Gastrocnemius medialis (tissue), 4 donors: Measurements from ENCODE around the gene FAM227B. TPM values are rescaled to one million over a fixed set of nuclear protein-coding genes. Genes with fewer than 3 reads are reported as not detected.
"Not testable (repeated sequence)": the region's sequence is repeated elsewhere in the genome, so short reads cannot be mapped to it uniquely, and the experiment has no call there.

ENCODE experiments used
- ATAC-seq, 2 donors: fragments of 150-250 bp; one replicate each; pipeline ENCODE4 v1.9.1; 2016
- DNase-seq, 2 donors: peaks; one replicate each; pipeline ENCODE4 v3.0.0-alpha.2; 2019
- H3K27ac ChIP-seq, 4 donors: fragments of 200-600 bp; sonication (generic); 1 replicate in 1 of 4; 2 replicates in 3 of 4; pipeline ENCODE4 v1.5.1; 2016 to 2018; ENCODE audit warnings: mild to moderate bottlenecking in 2 of 4, moderate library complexity in 1 of 4
- H3K27me3 ChIP-seq, 3 donors: fragments of 200-600 bp; sonication (generic) in 2 of 3; 1 replicate in 1 of 3; 2 replicates in 2 of 3; pipeline versions ENCODE4 v1.5.1 to v1.6.0; 2016 to 2019; ENCODE audit warnings: mild to moderate bottlenecking in 1 of 3, moderate library complexity in 1 of 3
- H3K36me3 ChIP-seq, 2 donors: fragments of 200-600 bp; sonication (generic) in 1 of 2; one replicate each; pipeline ENCODE4 v1.5.1; 2017 to 2018
- H3K4me1 ChIP-seq, 2 donors: fragments of 200-600 bp; sonication (generic) in 1 of 2; one replicate each; pipeline ENCODE4 v1.5.1; 2016 to 2017; ENCODE audit warnings: mild to moderate bottlenecking in 2 of 2
- H3K4me3 ChIP-seq, 4 donors: fragments of 200-600 bp; sonication (generic) in 3 of 4; 1 replicate in 1 of 4; 2 replicates in 3 of 4; pipeline ENCODE4 v1.5.1; 2016 to 2019; ENCODE audit warnings: mild to moderate bottlenecking in 2 of 4
- H3K9me3 ChIP-seq, 3 donors: fragments of 200-600 bp; sonication (generic) in 2 of 3; 1 replicate in 1 of 3; 2 replicates in 2 of 3; pipeline ENCODE4 v1.5.1; 2016 to 2019
- POLR2A ChIP-seq, 2 donors: fragments of 450-650 bp; IDR thresholded peaks; one replicate each; pipeline ENCODE4 v1.6.1; 2017; ENCODE audit warnings: antibody characterized with exemption in 2 of 2, mild to moderate bottlenecking in 2 of 2, moderate library complexity in 2 of 2
- in situ Hi-C, 4 donors: fragments of 200-750 bp; cut with MboI; loops; one replicate each; pipeline versions ENCODE4 v1.15.0 to v1.8.0; 2017; ENCODE audit warnings: low sequenced_read_pairs in 4 of 4
- intact Hi-C: fragments of 100-400 bp; cut with DNase I; formaldehyde crosslinking; loops from one replicate; pipeline ENCODE4 v1.15.1; 2023; ENCODE audit warnings: low total_unique reads
- total RNA-seq, 4 donors: library from RNA; depleted of rRNA; stranded (reverse); fragments of >200 nt; gene quantifications; one replicate each; pipeline versions ENCODE4 v1.1.0 to v1.2.3, GENCODE V29; 2016
- TF ChIP-seq, protein P1 (sequence below), 5 experiments: fragments of 450-650 bp in 3 of 5; fragments of 200-600 bp in 2 of 5; sonication (generic) in 2 of 5; IDR thresholded peaks in 4 of 5; conservative IDR thresholded peaks in 1 of 5; 1 replicate in 4 of 5; 2 replicates in 1 of 5; pipeline ENCODE4 v1.5.1; 2016 to 2019; ENCODE audit warnings: antibody characterized with exemption in 5 of 5, mild to moderate bottlenecking in 3 of 5, moderate library complexity in 3 of 5

Gene FAM227B
- total RNA-seq, 4 donors from 2014 or later = 7.5 to 15.4 (median 11.7) TPM

GRCh38 chr15:49495993-49496753 is 124.4 kb downstream of the FAM227B start:
- TF ChIP-seq, protein P1, sequence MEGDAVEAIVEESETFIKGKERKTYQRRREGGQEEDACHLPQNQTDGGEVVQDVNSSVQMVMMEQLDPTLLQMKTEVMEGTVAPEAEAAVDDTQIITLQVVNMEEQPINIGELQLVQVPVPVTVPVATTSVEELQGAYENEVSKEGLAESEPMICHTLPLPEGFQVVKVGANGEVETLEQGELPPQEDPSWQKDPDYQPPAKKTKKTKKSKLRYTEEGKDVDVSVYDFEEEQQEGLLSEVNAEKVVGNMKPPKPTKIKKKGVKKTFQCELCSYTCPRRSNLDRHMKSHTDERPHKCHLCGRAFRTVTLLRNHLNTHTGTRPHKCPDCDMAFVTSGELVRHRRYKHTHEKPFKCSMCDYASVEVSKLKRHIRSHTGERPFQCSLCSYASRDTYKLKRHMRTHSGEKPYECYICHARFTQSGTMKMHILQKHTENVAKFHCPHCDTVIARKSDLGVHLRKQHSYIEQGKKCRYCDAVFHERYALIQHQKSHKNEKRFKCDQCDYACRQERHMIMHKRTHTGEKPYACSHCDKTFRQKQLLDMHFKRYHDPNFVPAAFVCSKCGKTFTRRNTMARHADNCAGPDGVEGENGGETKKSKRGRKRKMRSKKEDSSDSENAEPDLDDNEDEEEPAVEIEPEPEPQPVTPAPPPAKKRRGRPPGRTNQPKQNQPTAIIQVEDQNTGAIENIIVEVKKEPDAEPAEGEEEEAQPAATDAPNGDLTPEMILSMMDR (IDR thresholded peaks at IDR 0.05 in 4 of 5, conservative IDR thresholded peaks at IDR 0.05 in 1 of 5) = no peak
- intact Hi-C loops (no loop called here), in situ Hi-C loops (no loop called here)
- Histone ChIP-seq H3K27ac (no peak overlapping the region), H3K27me3 (no peaks in the 10 kb centered on the region), H3K4me1 (no peaks in the 10 kb centered on the region), H3K36me3 (no peaks in the 10 kb centered on the region), H3K4me3 (no peak overlapping the region), H3K9me3 (no peaks in the 10 kb centered on the region)
- ATAC-seq (no peak), DNase-seq (no peak)

DNA sequence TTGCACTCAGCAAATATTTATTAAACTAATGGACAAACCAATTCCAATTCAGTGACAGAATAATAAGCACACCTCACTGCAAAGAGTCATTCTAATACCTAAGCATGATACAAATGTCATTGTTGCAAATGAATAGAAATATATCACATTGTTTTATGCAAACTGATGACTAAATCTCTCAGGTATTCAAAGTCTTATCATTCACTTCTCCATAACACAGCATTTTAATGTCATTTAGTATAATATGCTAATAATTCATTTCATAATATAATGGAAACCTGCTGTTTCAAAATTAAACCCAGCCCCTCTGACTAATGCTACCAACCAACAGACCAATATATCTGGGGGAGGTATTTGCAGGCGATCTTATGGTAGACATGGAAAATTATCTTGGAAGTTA is 125.8 kb downstream of the FAM227B start:
- in situ Hi-C loops (no loop called here), intact Hi-C loops (no loop called here)
- no peak for ATAC-seq
- H3K4me3 ChIP-seq = no peak overlapping the region
- no peaks in the 10 kb centered on the region for H3K4me1 ChIP-seq
- no peak for TF ChIP-seq POLR2A (IDR thresholded peaks at IDR 0.05)
- TF ChIP-seq, protein P1 (IDR thresholded peaks at IDR 0.05 in 4 of 5, conservative IDR thresholded peaks at IDR 0.05 in 1 of 5) = no peak
- H3K36me3 ChIP-seq = no peaks in the 10 kb centered on the region
- DNase-seq = no peak
- no peak overlapping the region for H3K27ac ChIP-seq
- no peaks in the 10 kb centered on the region for H3K9me3 ChIP-seq
- H3K27me3 ChIP-seq = no peaks in the 10 kb centered on the region

- H3K4me1 ChIP-seq = no peaks in the 10 kb centered on the region
- H3K27ac ChIP-seq = no peak overlapping the region
- H3K27me3 ChIP-seq = no peaks in the 10 kb centered on the region
- in situ Hi-C loops = no loop called here
- TF ChIP-seq, protein P1 (IDR thresholded peaks at IDR 0.05 in 4 of 5, conservative IDR thresholded peaks at IDR 0.05 in 1 of 5) = no peak
- no peak for TF ChIP-seq POLR2A (IDR thresholded peaks at IDR 0.05)
- intact Hi-C loops = no loop called here
- ATAC-seq (peak; percentile 68 to 70), DNase-seq (no peak)
- H3K36me3 ChIP-seq = no peaks in the 10 kb centered on the region
- H3K9me3 ChIP-seq = no peaks in the 10 kb centered on the region
- H3K4me3 ChIP-seq = no peak overlapping the region
Measured at GRCh38 chr15:49492830-49493229, 127.8 kb downstream of the FAM227B start.

DNA sequence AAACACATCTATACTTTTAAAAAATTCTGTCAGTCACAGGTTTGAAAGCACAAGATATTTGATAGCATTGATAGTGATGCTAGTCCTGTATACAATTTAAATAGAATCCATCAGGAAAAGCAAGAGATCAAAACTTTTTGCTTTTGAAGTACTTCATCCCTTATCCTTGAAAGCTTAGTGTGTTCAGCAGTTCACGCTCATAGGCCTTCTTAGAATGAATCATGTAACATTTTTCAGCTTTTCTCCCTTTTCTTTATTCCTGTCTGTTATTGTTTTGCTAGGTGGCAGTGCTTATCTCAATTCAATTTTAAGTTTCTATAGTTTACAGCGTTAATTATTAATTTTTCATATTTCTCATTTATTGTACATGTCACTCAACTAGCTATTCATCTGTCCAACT is 128.5 kb downstream of the FAM227B start:
- no peak for DNase-seq
- Histone ChIP-seq H3K36me3 (no peaks in the 10 kb centered on the region), H3K27me3 (no peaks in the 10 kb centered on the region), H3K27ac (no peak overlapping the region), H3K4me1 (no peaks in the 10 kb centered on the region), H3K9me3 (no peaks in the 10 kb centered on the region), H3K4me3 (no peak overlapping the region)
- TF ChIP-seq POLR2A (IDR thresholded peaks at IDR 0.05) = no peak
- TF ChIP-seq, protein P1 (IDR thresholded peaks at IDR 0.05 in 4 of 5, conservative IDR thresholded peaks at IDR 0.05 in 1 of 5) = no peak
- no peak for ATAC-seq
- in situ Hi-C loops = no loop called here
- intact Hi-C loops = no loop called here

- intact Hi-C loops = no loop called here
- TF ChIP-seq POLR2A (IDR thresholded peaks at IDR 0.05) = no peak
- TF ChIP-seq, protein P1 (IDR thresholded peaks at IDR 0.05 in 4 of 5, conservative IDR thresholded peaks at IDR 0.05 in 1 of 5) = no peak
- DNase-seq (no peak), ATAC-seq (no peak)
- H3K27me3 ChIP-seq = no peaks in the 10 kb centered on the region
- no peaks in the 10 kb centered on the region for H3K9me3 ChIP-seq
- in situ Hi-C loops = no loop called here
- H3K27ac ChIP-seq = no peak overlapping the region
- H3K4me3 ChIP-seq = no peak overlapping the region
- H3K4me1 ChIP-seq = no peaks in the 10 kb centered on the region
- no peaks in the 10 kb centered on the region for H3K36me3 ChIP-seq
Measured at GRCh38 chr15:49490966-49491365, 129.7 kb downstream of the FAM227B start.

DNA sequence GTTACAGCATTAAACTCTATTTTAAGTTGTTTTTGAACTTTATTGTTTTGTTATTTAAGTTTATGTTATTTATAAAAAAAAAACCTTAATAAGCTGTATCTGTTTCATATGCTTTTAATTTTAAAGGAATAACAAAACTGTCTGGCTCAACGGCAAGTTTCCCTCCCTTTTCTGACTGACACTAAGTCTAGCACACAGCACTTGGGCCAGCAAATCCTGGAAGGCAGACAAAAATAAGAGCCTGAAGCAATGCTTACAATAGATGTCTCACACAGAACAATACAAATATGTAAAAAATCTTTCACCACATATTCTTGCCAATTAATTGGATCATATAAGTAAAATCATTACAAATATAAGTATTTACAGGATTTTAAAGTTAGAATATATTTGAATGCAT is 135.2 kb downstream of the FAM227B start:
- intact Hi-C loops, H3K4me3 ChIP-seq, H3K4me1 ChIP-seq, in situ Hi-C loops, H3K27ac ChIP-seq, ATAC-seq, H3K9me3 ChIP-seq, DNase-seq, H3K27me3 ChIP-seq, H3K36me3 ChIP-seq: not testable (repeated sequence)

GRCh38 chr15:49478982-49479381 is 141.6 kb downstream of the FAM227B start:
- in situ Hi-C loops, intact Hi-C loops, H3K4me1 ChIP-seq, DNase-seq, ATAC-seq, H3K36me3 ChIP-seq, H3K4me3 ChIP-seq, H3K27me3 ChIP-seq, H3K27ac ChIP-seq, H3K9me3 ChIP-seq: not testable (repeated sequence)
